ENCODE results near the gene CNTD1. TPM values are rescaled to one million over a fixed set of nuclear protein-coding genes. Genes with fewer than 3 reads are reported as not detected.

The CNTD1 gene
- total RNA-seq, 2 donors from 2014 or later = not detected

GRCh38 chr17:42833767-42834422 lies 35.2 kb downstream of the CNTD1 start:
- H3K27me3 ChIP-seq (ENCODE audit: control insufficient read depth, insufficient read depth, low read length, poor library complexity, severe bottlenecking) = peaks cover 4% of the 10 kb centered on the region

GRCh38 chr17:42835732-42836131 lies 37.1 kb downstream of the CNTD1 start:
- Histone ChIP-seq H3K27ac (ENCODE audit: low read depth, low read length) (no peak overlapping the region), H3K36me3 (ENCODE audit: control insufficient read depth, insufficient read depth, low read length) (peaks cover 52% of the 10 kb centered on the region), H3K4me1 (ENCODE audit: control insufficient read depth, insufficient read depth, low read length) (no peaks in the 10 kb centered on the region), H3K4me3 (ENCODE audit: low read length) (no peak overlapping the region), H3K9me3 (ENCODE audit: control insufficient read depth, low read length) (no peaks in the 10 kb centered on the region), H3K9ac (ENCODE audit: extremely low read depth, low read length, poor library complexity, severe bottlenecking) (no peak overlapping the region), H3K27me3 (ENCODE audit: control insufficient read depth, insufficient read depth, low read length, poor library complexity, severe bottlenecking) (no peaks in the 10 kb centered on the region)
- Mint-ChIP-seq H3K9me3 (no peaks in the 10 kb centered on the region), H3K4me1 (peaks cover 17% of the 10 kb centered on the region), H3K27ac (no peak overlapping the region), H3K4me3 (no peak overlapping the region), H3K36me3 (ENCODE audit: low read depth) (peaks cover 47% of the 10 kb centered on the region), H3K27me3 (ENCODE audit: insufficient read depth) (no peaks in the 10 kb centered on the region)
- TF ChIP-seq CTCF (conservative IDR thresholded peaks at IDR 0.05) = no peak
- WGBS, 2 experiments (ENCODE audit: insufficient coverage in 1 of 2, insufficient read length in 1 of 2) = 97 to 100% methylated on average over 2 to 6 of the region's 6 CpGs
- no peak for DNase-seq

More at GRCh38 chr17:42833767-42834422, 35.2 kb downstream of the CNTD1 start:
- H3K9ac ChIP-seq (ENCODE audit: extremely low read depth, low read length, poor library complexity, severe bottlenecking) = peak overlapping the region; percentile 89
- H3K9me3 Mint-ChIP-seq = no peaks in the 10 kb centered on the region
- H3K27ac Mint-ChIP-seq = peak overlapping the region; percentile 99
- H3K4me1 ChIP-seq (ENCODE audit: control insufficient read depth, insufficient read depth, low read length) = no peaks in the 10 kb centered on the region
- peak overlapping the region; percentile 71 for H3K27ac ChIP-seq (ENCODE audit: low read depth, low read length)
- peaks cover 34% of the 10 kb centered on the region for H3K36me3 Mint-ChIP-seq (ENCODE audit: low read depth)
- no peak for TF ChIP-seq CTCF (conservative IDR thresholded peaks at IDR 0.05)
- H3K9me3 ChIP-seq (ENCODE audit: control insufficient read depth, low read length) = no peaks in the 10 kb centered on the region
- H3K27me3 Mint-ChIP-seq (ENCODE audit: insufficient read depth) = peaks cover 5% of the 10 kb centered on the region
- no peak for DNase-seq
- 7% methylated on average over 5 to 18 of the region's 18 CpGs for WGBS, 2 experiments (ENCODE audit: insufficient coverage in 1 of 2, insufficient read length in 1 of 2)
- peak overlapping the region; percentile 94 for H3K4me3 ChIP-seq (ENCODE audit: low read length)
- H3K36me3 ChIP-seq (ENCODE audit: control insufficient read depth, insufficient read depth, low read length) = peaks cover 40% of the 10 kb centered on the region
- peaks cover 17% of the 10 kb centered on the region for H3K4me1 Mint-ChIP-seq
- peak overlapping the region; percentile 94 for H3K4me3 Mint-ChIP-seq

GRCh38 chr17:42841975-42842685 lies 43.5 kb downstream of the CNTD1 start:
- Histone ChIP-seq H3K36me3 (ENCODE audit: control insufficient read depth, insufficient read depth, low read length) (peaks cover 74% of the 10 kb centered on the region), H3K4me3 (ENCODE audit: low read length) (no peak overlapping the region), H3K4me1 (ENCODE audit: control insufficient read depth, insufficient read depth, low read length) (peaks cover 3% of the 10 kb centered on the region), H3K9me3 (ENCODE audit: control insufficient read depth, low read length) (no peaks in the 10 kb centered on the region), H3K27ac (ENCODE audit: low read depth, low read length) (no peak overlapping the region), H3K27me3 (ENCODE audit: control insufficient read depth, insufficient read depth, low read length, poor library complexity, severe bottlenecking) (no peaks in the 10 kb centered on the region), H3K9ac (ENCODE audit: extremely low read depth, low read length, poor library complexity, severe bottlenecking) (no peak overlapping the region)
- 93 to 100% methylated on average over 5 to 11 of the region's 11 CpGs for WGBS, 2 experiments (ENCODE audit: insufficient coverage in 1 of 2, insufficient read length in 1 of 2)
- no peaks in the 10 kb centered on the region for H3K9me3 Mint-ChIP-seq
- H3K27ac Mint-ChIP-seq = no peak overlapping the region
- no peak for TF ChIP-seq CTCF (conservative IDR thresholded peaks at IDR 0.05)
- peaks cover 16% of the 10 kb centered on the region for H3K4me1 Mint-ChIP-seq
- no peaks in the 10 kb centered on the region for H3K27me3 Mint-ChIP-seq (ENCODE audit: insufficient read depth)
- peaks cover 74% of the 10 kb centered on the region for H3K36me3 Mint-ChIP-seq (ENCODE audit: low read depth)
- H3K4me3 Mint-ChIP-seq = no peak overlapping the region
- DNase-seq = no peak
